Neuronal stem cell (in vitro differentiated cells): Measurements from ENCODE around the gene LZTFL1.

Experiments
- DNase-seq: peaks from one replicate; pipeline ENCODE4 v3.0.0-alpha.2; 2013; ENCODE audit warnings: low spot score
- H2AFZ ChIP-seq: one replicate; pipeline ENCODE4 v1.6.1; 2013; ENCODE audit warnings: mild to moderate bottlenecking, low read length, inconsistent platforms
- H2AK5ac ChIP-seq: 2 replicates; pipeline ENCODE4 v1.6.1; 2013; ENCODE audit warnings: low read depth, mild to moderate bottlenecking, inconsistent platforms, low read length, moderate library complexity, mixed read lengths
- H2BK120ac ChIP-seq: 2 replicates; pipeline ENCODE4 v1.6.1; 2013; ENCODE audit warnings: low read depth, mild to moderate bottlenecking, inconsistent platforms, low read length, moderate library complexity, mixed read lengths
- H2BK12ac ChIP-seq: one replicate; pipeline ENCODE4 v1.6.1; 2013; ENCODE audit warnings: low read length, inconsistent platforms
- H2BK15ac ChIP-seq: 2 replicates; pipeline ENCODE4 v1.6.1; 2013; ENCODE audit warnings: mild to moderate bottlenecking, low read length, inconsistent platforms, mixed read lengths
- H2BK5ac ChIP-seq: one replicate; pipeline ENCODE4 v1.6.1; 2013; ENCODE audit warnings: inconsistent platforms, mild to moderate bottlenecking, low read length, moderate library complexity
- H3K14ac ChIP-seq: one replicate; pipeline ENCODE4 v1.6.1; 2013; ENCODE audit warnings: low read length, inconsistent platforms
- H3K18ac ChIP-seq: 2 replicates; pipeline ENCODE4 v1.6.1; 2013; ENCODE audit warnings: low read length, inconsistent platforms
- H3K23ac ChIP-seq: 2 replicates; pipeline ENCODE4 v1.6.1; 2013; ENCODE audit warnings: low read depth, mild to moderate bottlenecking, mixed read lengths, low read length, inconsistent platforms; ENCODE audit not compliant: poor library complexity
- H3K27ac ChIP-seq: replicated peaks from 3 replicates; pipeline ENCODE4 v1.5.1; 2013; ENCODE audit warnings: low read length, inconsistent platforms
- H3K27me3 ChIP-seq, 3 experiments: 2 replicates each; pipeline ENCODE4 v1.6.1; 2013; ENCODE audit warnings: low read length in 3 of 3, mild to moderate bottlenecking in 2 of 3, inconsistent platforms in 1 of 3, low read depth in 1 of 3, mixed read lengths in 1 of 3, moderate library complexity in 1 of 3; ENCODE audit not compliant: control insufficient read depth in 3 of 3, insufficient read depth in 3 of 3
- H3K36me3 ChIP-seq, 2 donors: replicated peaks in 1 of 2; 2 replicates each; pipeline ENCODE4 v1.6.1; 2013; ENCODE audit warnings: low read length in 2 of 2; ENCODE audit not compliant: control insufficient read depth in 2 of 2, insufficient read depth in 2 of 2
- H3K4ac ChIP-seq: 2 replicates; pipeline ENCODE4 v1.6.1; 2013; ENCODE audit warnings: inconsistent platforms, mild to moderate bottlenecking, low read length, moderate library complexity
- H3K4me1 ChIP-seq, 2 donors: 1 replicate in 1 of 2; 2 replicates in 1 of 2; pipeline ENCODE4 v1.6.1; 2013; ENCODE audit warnings: low read length in 2 of 2, low read depth in 1 of 2; ENCODE audit not compliant: control insufficient read depth in 2 of 2, insufficient read depth in 1 of 2
- H3K4me2 ChIP-seq: one replicate; pipeline ENCODE4 v1.6.1; 2013; ENCODE audit warnings: mild to moderate bottlenecking, low read length, inconsistent platforms; ENCODE audit not compliant: insufficient read depth, poor library complexity, severe bottlenecking
- H3K4me3 ChIP-seq, 2 donors: 2 replicates each; pipeline ENCODE4 v1.5.1; 2013; ENCODE audit warnings: low read length in 2 of 2, mild to moderate bottlenecking in 2 of 2, inconsistent platforms in 1 of 2, moderate library complexity in 1 of 2
- H3K79me1 ChIP-seq: one replicate; pipeline ENCODE4 v1.6.1; 2013; ENCODE audit warnings: low read depth, mild to moderate bottlenecking, inconsistent platforms, low read length, moderate library complexity
- H3K9ac ChIP-seq: one replicate; pipeline ENCODE4 v1.6.1; 2013; ENCODE audit warnings: mild to moderate bottlenecking, low read depth, low read length, inconsistent platforms; ENCODE audit not compliant: poor library complexity
- H3K9me3 ChIP-seq, 2 donors: replicated peaks in 1 of 2; 2 replicates each; pipeline versions ENCODE3 to v1.6.1; 2013; ENCODE audit warnings: low read length in 2 of 2, mild to moderate bottlenecking in 2 of 2, inconsistent platforms in 1 of 2, low read depth in 1 of 2, mixed read lengths in 1 of 2, moderate library complexity in 1 of 2; ENCODE audit not compliant: control insufficient read depth in 2 of 2, insufficient read depth in 1 of 2
- H4K8ac ChIP-seq: one replicate; pipeline ENCODE4 v1.6.1; 2013; ENCODE audit warnings: low read depth, mild to moderate bottlenecking, inconsistent platforms, low read length, moderate library complexity
- H4K91ac ChIP-seq: one replicate; pipeline ENCODE4 v1.6.1; 2013; ENCODE audit warnings: low read length, low read depth, mild to moderate bottlenecking, inconsistent platforms; ENCODE audit not compliant: poor library complexity
- WGBS, 2 donors: extraction: QIAGEN DNeasy Blood & Tissue Kit; methylation state at CpG; one replicate each; pipeline ENCODE4 v1.1.7; 2013; ENCODE audit warnings: missing lambda C conversion rate in 2 of 2, mixed read lengths in 1 of 2; ENCODE audit not compliant: insufficient read length in 2 of 2, insufficient replicate concordance in 1 of 2; ENCODE audit errors: extremely low coverage in 2 of 2; 5-methylcytosine and 5-hydroxymethylcytosine counted together

The LZTFL1 gene

GRCh38 chr3:45782381-45782780, 59.5 kb downstream of the LZTFL1 start:
- Histone ChIP-seq H3K9me3 (peaks cover 0 to 2% of the 10 kb centered on the region in 2 donors), H2AFZ (no peak overlapping the region), H3K4ac (no peak overlapping the region), H3K27ac (no peak overlapping the region), H2BK5ac (no peak overlapping the region), H2BK120ac (no peak overlapping the region), H3K79me1 (no peaks in the 10 kb centered on the region), H3K4me3 (no peak overlapping the region), H3K23ac (no peak overlapping the region), H3K4me2 (no peak overlapping the region), H3K36me3 (no peaks in the 10 kb centered on the region), H4K91ac (no peak overlapping the region), H3K9ac (no peak overlapping the region), H3K4me1 (no peaks in the 10 kb centered on the region), H4K8ac (no peak overlapping the region), H3K14ac (no peak overlapping the region), H2BK12ac (no peak overlapping the region), H2AK5ac (no peak overlapping the region), H2BK15ac (no peak overlapping the region), H3K27me3 (peaks cover 0 to 18% (median 0%) of the 10 kb centered on the region in 3 experiments), H3K18ac (no peak overlapping the region)
- no peak for DNase-seq
- 100% methylated on average over 2 of the region's 3 CpGs for WGBS, 2 donors

- Histone ChIP-seq H3K4me3 (no peak overlapping the region), H3K4me2 (no peak overlapping the region), H3K9ac (no peak overlapping the region), H2AK5ac (no peak overlapping the region), H2BK12ac (no peak overlapping the region), H3K23ac (no peak overlapping the region), H3K79me1 (no peaks in the 10 kb centered on the region), H4K8ac (no peak overlapping the region), H3K27ac (no peak overlapping the region), H3K14ac (no peak overlapping the region), H3K27me3 (peaks cover 0 to 15% (median 0%) of the 10 kb centered on the region in 3 experiments), H2BK15ac (no peak overlapping the region), H2AFZ (no peak overlapping the region), H2BK5ac (no peak overlapping the region), H2BK120ac (no peak overlapping the region), H3K9me3 (peaks cover 0 to 2% of the 10 kb centered on the region in 2 donors), H4K91ac (no peak overlapping the region), H3K4me1 (no peaks in the 10 kb centered on the region), H3K4ac (no peak overlapping the region), H3K36me3 (no peaks in the 10 kb centered on the region), H3K18ac (peak overlapping the region; percentile 72)
- DNase-seq = no peak
- WGBS, 2 donors = no CpG with 5 or more reads among the region's 12 CpGs
Measured at GRCh38 chr3:45781841-45782240, 60.1 kb downstream of the LZTFL1 start.

GRCh38 chr3:45781271-45781670, 60.6 kb downstream of the LZTFL1 start:
- H3K14ac ChIP-seq = no peak overlapping the region
- H2BK120ac ChIP-seq = no peak overlapping the region
- H3K4me2 ChIP-seq = peak overlapping the region; percentile 23
- peaks cover 0 to 2% of the 10 kb centered on the region in 2 donors for H3K9me3 ChIP-seq
- no peaks in the 10 kb centered on the region for H3K4me1 ChIP-seq
- H3K79me1 ChIP-seq = no peaks in the 10 kb centered on the region
- no peak for DNase-seq
- no peak overlapping the region for H3K9ac ChIP-seq
- WGBS, 2 donors = no CpG with 5 or more reads among the region's 5 CpGs
- H2AK5ac ChIP-seq = no peak overlapping the region
- H3K27ac ChIP-seq = no peak overlapping the region
- H3K4me3 ChIP-seq = no peak overlapping the region
- peaks cover 0 to 18% (median 0%) of the 10 kb centered on the region in 3 experiments for H3K27me3 ChIP-seq
- no peak overlapping the region for H4K91ac ChIP-seq
- no peak overlapping the region for H2BK15ac ChIP-seq
- no peak overlapping the region for H2BK5ac ChIP-seq
- H3K23ac ChIP-seq = peak overlapping the region; percentile 29
- H2BK12ac ChIP-seq = no peak overlapping the region
- no peak overlapping the region for H2AFZ ChIP-seq
- H4K8ac ChIP-seq = no peak overlapping the region
- no peaks in the 10 kb centered on the region for H3K36me3 ChIP-seq
- no peak overlapping the region for H3K4ac ChIP-seq
- no peak overlapping the region for H3K18ac ChIP-seq

- H3K9me3 ChIP-seq = peaks cover 0 to 2% of the 10 kb centered on the region in 2 donors
- no peaks in the 10 kb centered on the region for H3K36me3 ChIP-seq
- H2AK5ac ChIP-seq = peak overlapping the region; percentile 56
- no peak overlapping the region for H3K23ac ChIP-seq
- no peak overlapping the region for H2BK12ac ChIP-seq
- no peaks in the 10 kb centered on the region for H3K4me1 ChIP-seq
- H2BK5ac ChIP-seq = no peak overlapping the region
- no peaks in the 10 kb centered on the region for H3K79me1 ChIP-seq
- H3K4me3 ChIP-seq = no peak overlapping the region
- no peak overlapping the region for H3K4ac ChIP-seq
- H2BK15ac ChIP-seq = peak overlapping the region; percentile 6
- H3K14ac ChIP-seq = no peak overlapping the region
- no peak overlapping the region for H3K18ac ChIP-seq
- WGBS, 2 donors = no CpG with 5 or more reads among the region's 35 CpGs
- no peak overlapping the region for H3K4me2 ChIP-seq
- no peak overlapping the region for H2AFZ ChIP-seq
- H4K91ac ChIP-seq = no peak overlapping the region
- no peak for DNase-seq
- H3K9ac ChIP-seq = no peak overlapping the region
- H3K27me3 ChIP-seq = peaks cover 0 to 18% (median 0%) of the 10 kb centered on the region in 3 experiments
- H4K8ac ChIP-seq = no peak overlapping the region
- no peak overlapping the region for H3K27ac ChIP-seq
- no peak overlapping the region for H2BK120ac ChIP-seq
Measured at GRCh38 chr3:45779746-45780735, 61.9 kb downstream of the LZTFL1 start.
